HEK293 (cell line): ENCODE data around the gene SAXO1.
"Not testable (repeated sequence)": the region's sequence is repeated elsewhere in the genome, so short reads cannot be mapped to it uniquely, and the experiment has no call there.

Experiments used
- CTCF ChIA-PET: fragments of 350-600 bp; formaldehyde crosslinking; extraction: SDS; loops from one replicate; lab custom pipeline; 2021; ENCODE audit warnings: antibody characterized with exemption; lab: Yijun Ruan, JAX
- POLR2A ChIA-PET: fragments of 300-600 bp; formaldehyde crosslinking; extraction: SDS; loops from one replicate; lab custom pipeline; 2020; ENCODE audit warnings: antibody characterized with exemption, inconsistent platforms; lab: Yijun Ruan, JAX
- H3K27ac ChIP-seq: fragments of 200-500 bp; sonication (Bioruptor generic); 2 replicates; pipeline ENCODE4 v1.5.1; 2014; ENCODE audit warnings: low read depth, low read length, control low read depth, inconsistent platforms; ENCODE audit errors: extremely low read depth
- H3K36me3 ChIP-seq, 2 experiments: fragments of 200-500 bp in 1 of 2; sonication (Bioruptor generic) in 1 of 2; 1 replicate in 1 of 2; 2 replicates in 1 of 2; pipeline ENCODE4 v1.5.1; 2014 to 2017; ENCODE audit warnings: inconsistent platforms in 2 of 2, low read length in 2 of 2; ENCODE audit not compliant: control insufficient read depth in 2 of 2, insufficient read depth in 1 of 2
- H3K4me1 ChIP-seq: fragments of 200-500 bp; sonication (Bioruptor generic); 2 replicates; pipeline ENCODE4 v1.5.1; 2014; ENCODE audit warnings: mild to moderate bottlenecking, low read length, inconsistent platforms; ENCODE audit not compliant: control insufficient read depth, insufficient read depth
- H3K4me3 ChIP-seq: 2 replicates; pipeline ENCODE4 v1.5.1; 2011; ENCODE audit warnings: low read depth, mild to moderate bottlenecking, control low read depth, low read length, moderate library complexity
- H3K9me3 ChIP-seq: fragments of 200-500 bp; sonication (Bioruptor generic); 2 replicates; pipeline ENCODE4 v1.5.1; 2014; ENCODE audit warnings: low read depth, low read length, inconsistent platforms; ENCODE audit not compliant: control insufficient read depth, insufficient read depth
- MYNN ChIP-seq: fragments of 450-650 bp; formaldehyde crosslinking; IDR thresholded peaks from 2 replicates; pipeline ENCODE4 v1.5.1; 2016; ENCODE audit warnings: missing biosample characterization, missing genetic modification characterization, borderline replicate concordance
- SCRT1 ChIP-seq: fragments of 450-650 bp; formaldehyde crosslinking; IDR thresholded peaks from 2 replicates; pipeline ENCODE4 v1.5.1; 2016; ENCODE audit warnings: missing biosample characterization, missing genetic modification characterization, borderline replicate concordance
- SP2 ChIP-seq: fragments of 450-650 bp; formaldehyde crosslinking; IDR thresholded peaks from 2 replicates; pipeline ENCODE4 v1.5.1; 2016; ENCODE audit warnings: missing biosample characterization, missing genetic modification characterization
- TCF7L2 ChIP-seq: IDR thresholded peaks from 2 replicates; pipeline ENCODE4 v1.6.1; 2011; ENCODE audit warnings: low read depth, mild to moderate bottlenecking, inconsistent platforms, low read length, moderate library complexity, borderline replicate concordance
- ZIC2 ChIP-seq: fragments of 450-650 bp; formaldehyde crosslinking; IDR thresholded peaks from 2 replicates; pipeline ENCODE4 v1.5.1; 2016; ENCODE audit warnings: missing biosample characterization, missing genetic modification characterization
- ZNF155 ChIP-seq: fragments of 450-650 bp; formaldehyde crosslinking; IDR thresholded peaks from 2 replicates; pipeline ENCODE4 v1.5.1; 2016; ENCODE audit warnings: missing biosample characterization, missing genetic modification characterization
- ZNF16 ChIP-seq: fragments of 450-650 bp; formaldehyde crosslinking; IDR thresholded peaks from 2 replicates; pipeline ENCODE4 v1.5.1; 2016; ENCODE audit warnings: low read depth, missing biosample characterization, missing genetic modification characterization
- ZNF174 ChIP-seq: fragments of 450-650 bp; formaldehyde crosslinking; IDR thresholded peaks from 2 replicates; pipeline ENCODE4 v1.5.0; 2017; ENCODE audit warnings: missing biosample characterization, mild to moderate bottlenecking, missing genetic modification characterization
- ZNF221 ChIP-seq: fragments of 450-650 bp; formaldehyde crosslinking; IDR thresholded peaks from 2 replicates; pipeline ENCODE4 v1.5.1; 2017; ENCODE audit warnings: missing biosample characterization, missing genetic modification characterization, borderline replicate concordance
- TF ChIP-seq, protein P1 (sequence below): fragments of 450-650 bp; formaldehyde crosslinking; IDR thresholded peaks from 2 replicates; pipeline ENCODE4 v1.5.1; 2017; ENCODE audit warnings: missing biosample characterization, missing genetic modification characterization
- TF ChIP-seq, protein P2 (sequence below): fragments of 450-650 bp; formaldehyde crosslinking; conservative IDR thresholded peaks from 2 replicates; pipeline ENCODE4 v1.5.1; 2016; ENCODE audit warnings: low read depth, missing biosample characterization, missing genetic modification characterization
- TF ChIP-seq, protein P3 (sequence below): fragments of 450-650 bp; formaldehyde crosslinking; IDR thresholded peaks from 2 replicates; pipeline ENCODE4 v1.5.1; 2016; ENCODE audit warnings: missing biosample characterization, missing genetic modification characterization
- TF ChIP-seq, protein P4 (sequence below): IDR thresholded peaks from 2 replicates; pipeline ENCODE4 v1.6.1; 2011; ENCODE audit warnings: mild to moderate bottlenecking, low read depth, low read length, borderline replicate concordance
- TF ChIP-seq, protein P5 (sequence below): fragments of 450-650 bp; formaldehyde crosslinking; IDR thresholded peaks from 2 replicates; pipeline ENCODE4 v1.5.1; 2017; ENCODE audit warnings: missing biosample characterization, missing genetic modification characterization

The SAXO1 gene

DNA sequence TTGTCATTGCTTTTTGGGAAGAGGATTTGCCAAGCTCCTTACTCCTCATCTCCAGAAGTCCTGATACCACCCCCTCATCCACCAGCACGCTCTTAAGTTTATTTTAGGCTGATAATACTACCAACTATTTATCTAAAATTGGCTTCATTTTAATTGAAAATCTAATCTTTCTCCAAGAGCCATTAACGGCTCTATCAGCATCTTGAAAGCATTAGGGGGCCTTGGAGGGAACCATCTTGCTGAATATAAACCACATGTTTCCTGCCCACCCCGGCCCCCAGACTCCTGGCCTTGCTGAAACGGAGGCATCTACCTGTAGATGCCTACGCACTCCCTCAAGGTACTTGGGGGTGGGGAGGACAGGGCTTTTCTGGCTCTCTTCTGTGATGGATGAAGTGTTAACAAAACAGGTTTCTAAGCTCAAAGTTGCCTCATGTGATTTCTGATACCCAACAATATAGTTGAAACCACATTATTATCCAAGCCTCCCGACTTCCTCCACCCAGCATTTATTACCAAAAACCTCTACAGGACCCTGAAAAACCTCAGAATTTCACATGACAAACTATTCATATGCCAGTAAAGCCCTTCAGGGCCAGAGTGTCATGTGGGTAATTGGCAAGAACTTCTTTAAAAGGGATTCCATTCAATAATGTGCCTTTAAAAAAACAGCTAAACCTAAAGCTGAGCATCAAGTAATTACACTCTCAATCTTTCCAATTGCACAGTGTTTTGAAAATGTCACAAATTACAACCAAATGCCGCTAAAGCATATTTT lies 96.7 kb downstream of the SAXO1 start (continued):
- TF ChIP-seq ZNF16 (tag by site-specific recombination) (no peak), ZNF155 (tag by site-specific recombination) (no peak), ZNF174 (no peak)
- TF ChIP-seq, protein P1, sequence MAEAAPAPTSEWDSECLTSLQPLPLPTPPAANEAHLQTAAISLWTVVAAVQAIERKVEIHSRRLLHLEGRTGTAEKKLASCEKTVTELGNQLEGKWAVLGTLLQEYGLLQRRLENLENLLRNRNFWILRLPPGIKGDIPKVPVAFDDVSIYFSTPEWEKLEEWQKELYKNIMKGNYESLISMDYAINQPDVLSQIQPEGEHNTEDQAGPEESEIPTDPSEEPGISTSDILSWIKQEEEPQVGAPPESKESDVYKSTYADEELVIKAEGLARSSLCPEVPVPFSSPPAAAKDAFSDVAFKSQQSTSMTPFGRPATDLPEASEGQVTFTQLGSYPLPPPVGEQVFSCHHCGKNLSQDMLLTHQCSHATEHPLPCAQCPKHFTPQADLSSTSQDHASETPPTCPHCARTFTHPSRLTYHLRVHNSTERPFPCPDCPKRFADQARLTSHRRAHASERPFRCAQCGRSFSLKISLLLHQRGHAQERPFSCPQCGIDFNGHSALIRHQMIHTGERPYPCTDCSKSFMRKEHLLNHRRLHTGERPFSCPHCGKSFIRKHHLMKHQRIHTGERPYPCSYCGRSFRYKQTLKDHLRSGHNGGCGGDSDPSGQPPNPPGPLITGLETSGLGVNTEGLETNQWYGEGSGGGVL (tag by site-specific recombination) = no peak
- TF ChIP-seq, protein P2, sequence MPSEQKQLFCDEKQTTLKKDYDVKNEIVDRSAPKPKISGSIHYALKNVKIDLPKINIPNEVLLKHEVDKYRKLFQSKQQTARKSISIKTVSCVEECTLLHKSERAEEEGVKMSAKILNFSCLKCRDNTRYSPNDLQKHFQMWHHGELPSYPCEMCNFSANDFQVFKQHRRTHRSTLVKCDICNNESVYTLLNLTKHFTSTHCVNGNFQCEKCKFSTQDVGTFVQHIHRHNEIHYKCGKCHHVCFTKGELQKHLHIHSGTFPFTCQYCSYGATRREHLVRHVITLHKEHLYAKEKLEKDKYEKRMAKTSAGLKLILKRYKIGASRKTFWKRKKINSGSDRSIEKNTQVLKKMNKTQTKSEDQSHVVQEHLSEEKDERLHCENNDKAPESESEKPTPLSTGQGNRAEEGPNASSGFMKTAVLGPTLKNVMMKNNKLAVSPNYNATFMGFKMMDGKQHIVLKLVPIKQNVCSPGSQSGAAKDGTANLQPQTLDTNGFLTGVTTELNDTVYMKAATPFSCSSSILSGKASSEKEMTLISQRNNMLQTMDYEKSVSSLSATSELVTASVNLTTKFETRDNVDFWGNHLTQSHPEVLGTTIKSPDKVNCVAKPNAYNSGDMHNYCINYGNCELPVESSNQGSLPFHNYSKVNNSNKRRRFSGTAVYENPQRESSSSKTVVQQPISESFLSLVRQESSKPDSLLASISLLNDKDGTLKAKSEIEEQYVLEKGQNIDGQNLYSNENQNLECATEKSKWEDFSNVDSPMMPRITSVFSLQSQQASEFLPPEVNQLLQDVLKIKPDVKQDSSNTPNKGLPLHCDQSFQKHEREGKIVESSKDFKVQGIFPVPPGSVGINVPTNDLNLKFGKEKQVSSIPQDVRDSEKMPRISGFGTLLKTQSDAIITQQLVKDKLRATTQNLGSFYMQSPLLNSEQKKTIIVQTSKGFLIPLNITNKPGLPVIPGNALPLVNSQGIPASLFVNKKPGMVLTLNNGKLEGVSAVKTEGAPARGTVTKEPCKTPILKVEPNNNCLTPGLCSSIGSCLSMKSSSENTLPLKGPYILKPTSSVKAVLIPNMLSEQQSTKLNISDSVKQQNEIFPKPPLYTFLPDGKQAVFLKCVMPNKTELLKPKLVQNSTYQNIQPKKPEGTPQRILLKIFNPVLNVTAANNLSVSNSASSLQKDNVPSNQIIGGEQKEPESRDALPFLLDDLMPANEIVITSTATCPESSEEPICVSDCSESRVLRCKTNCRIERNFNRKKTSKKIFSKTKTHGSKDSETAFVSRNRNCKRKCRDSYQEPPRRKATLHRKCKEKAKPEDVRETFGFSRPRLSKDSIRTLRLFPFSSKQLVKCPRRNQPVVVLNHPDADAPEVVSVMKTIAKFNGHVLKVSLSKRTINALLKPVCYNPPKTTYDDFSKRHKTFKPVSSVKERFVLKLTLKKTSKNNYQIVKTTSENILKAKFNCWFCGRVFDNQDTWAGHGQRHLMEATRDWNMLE (tag by site-specific recombination) = no peak

DNA sequence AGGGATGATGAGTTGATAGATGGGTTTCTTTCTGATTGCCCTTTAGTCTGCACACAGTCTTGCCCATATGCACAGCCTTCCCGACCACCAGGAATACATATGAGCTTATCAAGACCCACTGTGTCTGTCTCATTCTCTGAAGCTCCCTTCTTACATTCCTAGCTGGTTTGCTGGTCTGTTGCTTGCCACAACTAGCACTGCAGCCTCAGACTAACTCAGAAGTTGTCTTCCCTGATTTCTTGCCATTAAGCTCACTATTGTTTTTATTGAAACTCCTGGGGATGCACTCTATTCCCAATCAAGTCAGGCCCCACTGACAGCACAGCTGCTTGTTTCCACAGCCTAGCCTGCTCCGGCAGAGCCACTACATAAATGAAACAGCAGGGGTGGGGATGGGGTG lies 97.5 kb downstream of the SAXO1 start:
- ChIA-PET POLR2A (no interaction called here), CTCF (interaction anchor here (0.7 kb wide), 1 partner anchor 14 kb away, joined by 3 read pairs; no protein-coding TSS in a partner anchor)
- Histone ChIP-seq H3K4me3 (no peak overlapping the region), H3K27ac (no peak overlapping the region), H3K36me3 (no peaks in the 10 kb centered on the region), H3K4me1 (no peaks in the 10 kb centered on the region), H3K9me3 (no peaks in the 10 kb centered on the region)
- TF ChIP-seq, protein P3, sequence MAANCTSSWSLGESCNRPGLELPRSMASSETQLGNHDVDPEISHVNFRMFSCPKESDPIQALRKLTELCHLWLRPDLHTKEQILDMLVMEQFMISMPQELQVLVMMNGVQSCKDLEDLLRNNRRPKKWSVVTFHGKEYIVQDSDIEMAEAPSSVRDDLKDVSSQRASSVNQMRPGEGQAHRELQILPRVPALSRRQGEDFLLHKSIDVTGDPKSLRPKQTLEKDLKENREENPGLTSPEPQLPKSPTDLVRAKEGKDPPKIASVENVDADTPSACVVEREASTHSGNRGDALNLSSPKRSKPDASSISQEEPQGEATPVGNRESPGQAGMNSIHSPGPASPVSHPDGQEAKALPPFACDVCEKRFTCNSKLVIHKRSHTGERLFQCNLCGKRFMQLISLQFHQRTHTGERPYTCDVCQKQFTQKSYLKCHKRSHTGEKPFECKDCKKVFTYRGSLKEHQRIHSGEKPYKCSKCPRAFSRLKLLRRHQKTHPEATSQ (tag by site-specific recombination) = no peak
- TF ChIP-seq SCRT1 (tag by site-specific recombination) = no peak
- TF ChIP-seq SP2 (tag by site-specific recombination) = no peak
- TF ChIP-seq, protein P4, sequence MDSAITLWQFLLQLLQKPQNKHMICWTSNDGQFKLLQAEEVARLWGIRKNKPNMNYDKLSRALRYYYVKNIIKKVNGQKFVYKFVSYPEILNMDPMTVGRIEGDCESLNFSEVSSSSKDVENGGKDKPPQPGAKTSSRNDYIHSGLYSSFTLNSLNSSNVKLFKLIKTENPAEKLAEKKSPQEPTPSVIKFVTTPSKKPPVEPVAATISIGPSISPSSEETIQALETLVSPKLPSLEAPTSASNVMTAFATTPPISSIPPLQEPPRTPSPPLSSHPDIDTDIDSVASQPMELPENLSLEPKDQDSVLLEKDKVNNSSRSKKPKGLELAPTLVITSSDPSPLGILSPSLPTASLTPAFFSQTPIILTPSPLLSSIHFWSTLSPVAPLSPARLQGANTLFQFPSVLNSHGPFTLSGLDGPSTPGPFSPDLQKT = no peak
- 0 out of 2 replicates have a peak, but pooled peaks have one; percentile 16 for TF ChIP-seq ZIC2 (tag by site-specific recombination)
- no peak for TF ChIP-seq MYNN
- TF ChIP-seq, protein P5, sequence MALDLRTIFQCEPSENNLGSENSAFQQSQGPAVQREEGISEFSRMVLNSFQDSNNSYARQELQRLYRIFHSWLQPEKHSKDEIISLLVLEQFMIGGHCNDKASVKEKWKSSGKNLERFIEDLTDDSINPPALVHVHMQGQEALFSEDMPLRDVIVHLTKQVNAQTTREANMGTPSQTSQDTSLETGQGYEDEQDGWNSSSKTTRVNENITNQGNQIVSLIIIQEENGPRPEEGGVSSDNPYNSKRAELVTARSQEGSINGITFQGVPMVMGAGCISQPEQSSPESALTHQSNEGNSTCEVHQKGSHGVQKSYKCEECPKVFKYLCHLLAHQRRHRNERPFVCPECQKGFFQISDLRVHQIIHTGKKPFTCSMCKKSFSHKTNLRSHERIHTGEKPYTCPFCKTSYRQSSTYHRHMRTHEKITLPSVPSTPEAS (tag by site-specific recombination) = no peak
- TF ChIP-seq TCF7L2 = no peak
- no peak for TF ChIP-seq ZNF221 (tag by site-specific recombination)

DNA sequence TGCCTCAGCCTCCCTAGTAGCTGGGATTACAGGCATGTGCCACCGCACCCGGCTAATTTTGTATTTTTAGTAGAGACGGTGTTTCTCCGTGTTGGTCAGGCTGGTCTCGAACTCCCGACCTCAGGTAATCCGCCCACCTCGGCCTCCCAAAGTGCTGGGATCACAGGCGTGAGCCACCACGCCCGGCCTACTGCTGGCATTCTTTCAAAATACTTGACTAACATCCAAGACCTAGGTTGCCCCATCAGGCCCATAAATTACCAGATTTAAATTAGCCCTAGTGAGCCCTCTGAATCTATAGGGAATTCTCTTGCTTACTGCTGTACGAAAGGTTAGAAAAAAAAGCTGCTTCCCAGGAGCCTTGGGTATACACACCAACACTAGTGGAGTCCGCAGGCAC lies 102.4 kb downstream of the SAXO1 start:
- CTCF ChIA-PET = interaction anchor here (0.7 kb wide), 1 partner anchor 529 kb away, joined by 3 read pairs; no protein-coding TSS in a partner anchor
- H3K9me3 ChIP-seq, H3K27ac ChIP-seq, H3K4me1 ChIP-seq, POLR2A ChIA-PET, H3K36me3 ChIP-seq, H3K4me3 ChIP-seq: not testable (repeated sequence)
